NCI-H1092 (cell line): ENCODE results near the gene CDK5RAP2.
"Not testable (repeated sequence)": the region's sequence is repeated elsewhere in the genome, so short reads cannot be mapped to it uniquely, and the experiment has no call there.

ENCODE experiments used
- DNase-seq: peaks from one replicate; lab custom pipeline; 2025; lab: John Stamatoyannopoulos, UW

Gene CDK5RAP2

DNA sequence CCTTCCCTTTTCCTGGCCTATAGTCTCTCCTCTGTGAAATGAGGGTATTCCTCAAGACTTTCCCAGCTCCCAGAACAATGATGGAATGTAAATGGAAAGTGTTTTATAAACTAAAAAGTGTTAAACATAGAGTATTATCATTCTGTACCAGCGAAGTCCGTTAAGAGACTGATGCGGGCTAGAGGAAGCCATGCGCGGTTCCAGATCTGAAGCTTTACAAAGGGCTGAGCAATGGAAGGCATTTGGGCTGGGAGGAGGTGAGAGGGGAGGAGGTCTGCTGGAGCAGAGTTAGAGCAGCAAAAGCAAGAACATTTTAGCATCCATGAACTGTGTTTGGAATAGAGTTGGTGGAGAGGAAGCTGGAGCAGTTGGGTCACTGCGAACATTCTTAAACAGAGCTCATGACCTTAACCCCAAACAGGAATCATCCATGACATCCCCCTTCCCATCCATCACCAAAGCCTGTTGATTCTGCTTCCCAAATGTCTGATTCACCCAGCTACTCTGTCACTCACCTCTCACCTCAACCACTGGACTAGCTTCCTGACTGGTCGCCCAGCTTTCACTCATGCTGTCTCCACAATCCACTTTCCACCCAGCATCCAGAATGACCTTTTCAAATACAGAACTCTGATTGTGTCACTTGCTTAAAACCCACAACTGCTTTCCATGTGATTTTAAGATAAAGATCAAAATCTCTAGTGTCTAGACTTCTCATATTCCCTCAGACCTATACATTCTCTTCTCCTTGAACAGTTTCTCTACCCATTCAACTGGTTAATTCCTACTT lies 37.1 kb downstream of the CDK5RAP2 start:
- no peak for DNase-seq

- no peak for DNase-seq
Observed at GRCh38 chr9:120541921-120542320, 38.0 kb downstream of the CDK5RAP2 start.

DNA sequence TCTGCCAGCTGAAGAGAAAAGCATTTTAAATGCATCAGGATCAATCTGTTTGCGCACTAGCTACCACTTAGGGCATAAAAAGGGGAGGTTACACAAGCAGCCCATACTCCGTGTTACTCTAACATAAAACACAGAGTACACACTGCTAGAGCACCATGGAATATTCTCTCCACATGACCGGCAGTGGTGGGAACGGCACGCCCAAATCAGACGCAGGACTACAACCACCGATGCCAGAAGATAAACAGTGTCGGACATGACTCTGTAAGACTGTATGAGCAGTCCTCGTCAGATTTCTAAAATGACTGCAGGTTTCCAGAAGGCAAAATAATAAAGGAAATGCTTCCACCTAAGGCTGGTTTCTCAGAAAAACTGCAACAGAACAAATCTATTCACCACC lies 40.0 kb downstream of the CDK5RAP2 start:
- no peak for DNase-seq

DNA sequence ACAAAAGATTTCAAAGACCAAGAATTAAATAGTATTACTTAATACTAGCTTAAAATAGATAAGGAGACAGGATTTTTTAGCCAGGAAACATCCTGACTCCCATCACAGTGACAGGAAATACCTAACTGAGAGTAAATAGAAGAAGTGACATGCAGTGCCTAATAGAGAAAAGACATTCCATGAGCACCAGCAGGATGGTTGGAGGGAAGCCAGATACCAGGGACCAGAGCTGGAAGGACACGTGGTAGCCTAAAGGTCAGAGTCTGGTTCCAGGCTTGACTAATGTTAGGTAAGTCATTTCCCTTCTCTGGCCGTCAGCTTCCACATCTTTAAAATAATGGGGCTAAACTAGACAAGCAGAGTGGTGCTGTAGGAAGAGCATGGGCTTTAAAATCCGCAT lies 41.6 kb downstream of the CDK5RAP2 start:
- DNase-seq: no peak

- DNase-seq: no peak
Observed at GRCh38 chr9:120536949-120537640, 42.9 kb downstream of the CDK5RAP2 start.

DNA sequence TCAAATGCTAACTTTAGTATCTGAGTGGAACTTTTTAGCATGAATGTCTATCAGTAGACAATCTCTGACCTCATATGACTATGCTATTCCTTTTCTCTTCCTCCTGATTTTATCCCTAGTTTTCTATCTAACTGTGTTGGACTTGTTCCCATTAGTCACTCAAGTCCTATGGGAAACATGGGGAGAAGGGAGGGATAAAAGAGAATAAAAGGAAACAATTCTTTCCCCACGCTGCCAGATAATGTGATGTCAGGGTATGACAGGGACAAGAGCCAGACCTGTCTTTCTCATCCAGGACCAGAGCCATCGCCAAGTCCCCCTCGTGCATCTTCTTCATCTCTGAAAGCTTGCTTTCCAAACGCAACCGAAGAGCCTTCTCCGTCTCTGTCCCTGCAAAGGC lies 43.9 kb downstream of the CDK5RAP2 start:
- no peak for DNase-seq

- no peak for DNase-seq
Observed at GRCh38 chr9:120534266-120534665, 45.7 kb downstream of the CDK5RAP2 start.

- no peak for DNase-seq
Observed at GRCh38 chr9:120532891-120533290, 47.1 kb downstream of the CDK5RAP2 start.

GRCh38 chr9:120532475-120532874 lies 47.5 kb downstream of the CDK5RAP2 start:
- DNase-seq: no peak

DNA sequence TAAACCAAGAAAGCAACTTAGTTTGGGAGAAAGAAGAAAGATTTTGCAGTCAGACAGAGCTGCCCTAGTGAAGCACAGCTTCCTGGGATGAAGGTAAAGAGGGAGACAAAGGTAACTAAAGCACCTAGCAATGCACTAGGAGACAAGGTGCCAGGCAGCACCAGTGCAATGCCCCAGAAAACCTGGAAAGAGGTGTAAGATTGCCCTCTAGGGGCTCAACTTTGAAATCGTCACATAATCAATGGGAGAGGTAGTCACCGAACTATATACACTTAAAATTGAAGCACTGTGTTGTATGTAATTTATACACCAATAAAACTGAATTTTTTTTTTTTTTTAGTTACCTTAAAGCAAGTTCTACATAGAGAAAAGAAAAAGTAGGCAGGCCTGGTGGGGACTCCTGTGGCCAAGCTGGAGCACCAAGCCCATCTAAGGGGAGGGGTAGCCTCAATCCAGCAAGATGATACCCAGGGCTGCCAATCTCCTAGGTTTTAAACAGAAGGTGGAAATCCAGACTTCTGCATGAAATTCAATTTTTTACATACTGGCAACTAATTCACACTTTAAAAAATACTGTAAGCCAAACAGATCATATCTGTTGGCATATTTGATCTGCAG lies 48.2 kb downstream of the CDK5RAP2 start:
- DNase-seq: peak; percentile 41

DNA sequence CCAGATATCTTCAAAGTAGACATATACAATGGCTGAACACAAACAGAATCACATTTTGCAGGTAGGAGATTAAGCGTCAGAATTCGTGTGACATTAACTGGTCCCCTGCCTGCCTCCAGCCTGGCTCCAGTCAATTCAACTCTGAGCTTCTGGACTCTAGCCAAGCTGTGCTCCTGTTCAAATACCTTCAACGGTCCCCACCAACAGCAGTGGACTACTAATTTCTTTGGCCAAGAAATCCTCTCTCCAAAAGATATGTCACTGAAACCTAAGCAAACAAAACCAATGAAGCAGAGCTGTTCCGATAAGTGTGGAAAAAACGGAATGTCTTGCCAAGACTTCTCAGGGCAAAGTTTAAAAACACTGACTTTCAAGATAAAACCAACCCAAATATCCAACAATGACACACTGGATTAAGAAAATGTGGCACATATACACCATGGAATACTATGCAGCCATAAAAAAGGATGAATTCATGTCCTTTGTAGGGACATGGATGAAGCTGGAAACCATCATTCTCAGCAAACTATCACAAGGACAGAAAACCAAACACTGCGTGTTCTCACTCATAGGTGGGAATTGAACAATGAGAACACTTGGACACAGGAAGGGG lies 49.6 kb downstream of the CDK5RAP2 start:
- not testable (repeated sequence) for DNase-seq

DNA sequence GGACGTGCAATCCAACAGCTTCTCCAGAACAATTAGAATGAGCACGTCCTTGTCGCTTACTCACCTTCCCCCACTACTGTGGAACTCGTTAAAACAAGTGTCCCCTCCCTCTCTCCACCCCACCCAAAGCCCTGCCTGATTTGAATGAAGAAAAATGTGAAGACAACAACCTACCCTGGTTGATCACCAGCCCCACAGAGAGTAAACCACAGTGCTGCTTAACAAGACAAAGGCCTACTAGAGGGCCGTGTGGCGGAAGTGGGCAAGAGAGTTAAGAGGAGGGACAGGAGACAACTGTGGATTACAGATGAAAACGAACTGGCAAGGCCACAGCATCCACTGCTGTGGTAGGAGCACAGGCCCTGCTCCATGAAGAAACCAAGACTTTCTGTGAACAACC lies 51.1 kb downstream of the CDK5RAP2 start:
- DNase-seq: no peak

DNA sequence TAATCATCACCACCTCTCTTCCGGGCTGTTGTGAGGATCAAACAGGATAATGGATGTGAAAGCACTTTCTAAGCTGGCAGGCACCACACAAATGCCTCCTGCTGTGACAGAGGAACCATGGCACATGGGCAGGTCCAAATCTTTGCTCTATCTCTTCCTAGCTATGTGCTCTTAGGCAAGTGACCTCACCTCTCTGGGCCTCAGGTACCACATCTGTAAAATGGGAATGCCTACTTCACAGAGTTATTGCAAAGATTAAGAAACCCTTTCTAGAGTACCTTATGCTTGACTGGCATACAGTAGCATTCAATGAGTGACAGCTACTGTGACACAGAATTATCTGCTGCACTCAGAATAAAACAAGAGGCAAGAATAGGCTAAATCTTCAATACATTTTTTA lies 51.6 kb downstream of the CDK5RAP2 start:
- DNase-seq: no peak

GRCh38 chr9:120526534-120526933 lies 53.4 kb downstream of the CDK5RAP2 start:
- no peak for DNase-seq

DNA sequence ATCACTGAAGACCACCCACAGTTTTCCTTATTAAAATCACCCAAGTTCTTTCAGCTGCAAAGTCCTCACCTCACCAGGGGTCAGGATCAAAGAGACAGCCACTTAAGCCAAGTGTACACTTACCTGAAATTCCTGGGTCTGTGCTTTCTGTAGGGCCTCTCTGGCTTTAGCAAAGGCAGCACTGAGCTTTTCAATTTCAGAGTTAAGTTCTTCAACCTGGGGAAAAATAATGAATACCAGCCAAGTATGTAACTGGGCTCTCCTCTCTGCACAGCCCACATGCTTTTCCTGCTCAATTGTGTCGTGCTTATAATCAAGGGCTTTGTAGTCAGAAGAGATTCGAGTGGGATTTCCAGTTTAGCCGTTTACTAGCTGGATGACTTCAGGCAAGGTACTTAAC lies 55.1 kb downstream of the CDK5RAP2 start:
- no peak for DNase-seq

DNA sequence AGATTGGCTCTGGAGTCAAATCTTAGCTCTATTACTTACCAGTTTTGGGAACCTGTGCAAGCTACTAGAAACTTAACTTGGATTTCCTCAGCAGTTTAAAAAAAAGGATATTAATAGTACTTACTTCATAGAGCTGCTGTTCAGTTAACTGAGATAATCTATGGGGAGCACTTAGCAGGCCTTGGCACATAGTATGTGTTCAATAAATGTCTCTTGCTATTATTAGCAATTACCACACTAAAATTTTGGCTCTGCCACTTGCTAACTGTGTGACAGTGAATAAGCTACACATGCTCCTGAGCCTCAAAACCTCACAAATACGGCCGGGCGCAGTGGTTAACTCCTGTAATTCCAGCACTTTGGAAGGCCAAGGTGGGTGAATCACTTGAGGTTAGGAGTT lies 55.9 kb downstream of the CDK5RAP2 start:
- no peak for DNase-seq

DNA sequence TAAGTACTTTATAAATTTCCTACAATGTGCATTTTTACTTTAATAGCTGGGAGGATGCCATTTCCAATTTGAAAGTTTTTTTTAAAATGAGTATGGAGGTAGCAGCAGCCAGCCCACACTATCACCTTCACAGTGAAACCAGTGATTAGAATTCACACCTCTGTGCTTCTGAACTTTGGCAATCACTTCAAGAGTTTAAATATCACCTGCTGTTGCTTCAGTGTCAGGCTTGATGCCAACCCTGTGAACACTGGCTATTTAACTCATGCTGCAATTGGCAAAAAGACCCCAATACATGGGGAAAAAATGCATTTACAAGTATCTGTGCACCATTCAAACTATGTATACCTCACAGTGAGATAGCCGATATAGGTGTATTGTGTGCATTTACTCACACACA lies 57.4 kb downstream of the CDK5RAP2 start:
- no peak for DNase-seq

GRCh38 chr9:120522032-120522431 lies 57.9 kb downstream of the CDK5RAP2 start:
- DNase-seq: no peak

DNA sequence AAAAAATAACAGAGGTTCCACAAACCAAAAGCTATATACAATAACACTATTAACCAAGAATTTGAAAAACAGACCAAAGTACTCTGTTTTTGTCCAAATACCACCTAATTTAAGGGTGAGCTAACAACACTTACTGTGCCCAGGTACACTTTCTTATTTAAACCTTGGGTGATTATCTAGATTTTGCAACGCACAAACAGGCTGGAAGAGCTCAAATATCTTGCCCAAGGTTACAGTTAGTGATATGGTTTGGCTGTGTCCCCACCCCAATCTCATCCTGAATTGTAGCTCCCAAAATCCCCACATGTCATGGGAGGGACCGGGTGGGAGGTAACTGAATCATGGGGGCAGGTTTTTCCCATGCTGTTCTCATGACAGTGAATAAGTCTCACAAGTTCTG lies 58.9 kb downstream of the CDK5RAP2 start:
- no peak for DNase-seq

DNA sequence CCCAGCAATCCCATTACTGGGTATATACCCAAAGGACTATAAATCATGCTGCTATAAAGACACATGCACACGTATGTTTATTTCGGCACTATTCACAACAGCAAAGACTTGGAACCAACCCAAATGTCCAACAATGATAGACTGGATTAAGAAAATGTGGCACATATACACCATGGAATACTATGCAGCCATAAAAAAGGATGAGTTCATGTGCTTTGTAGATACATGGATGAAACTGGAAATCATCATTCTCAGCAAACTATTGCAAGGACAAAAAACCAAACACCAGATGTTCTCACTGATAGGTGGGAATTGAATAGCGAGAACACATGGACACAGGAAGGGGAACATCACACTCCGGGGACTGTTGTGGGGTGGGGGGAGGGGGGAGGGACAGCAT lies 64.0 kb downstream of the CDK5RAP2 start:
- not testable (repeated sequence) for DNase-seq

DNA sequence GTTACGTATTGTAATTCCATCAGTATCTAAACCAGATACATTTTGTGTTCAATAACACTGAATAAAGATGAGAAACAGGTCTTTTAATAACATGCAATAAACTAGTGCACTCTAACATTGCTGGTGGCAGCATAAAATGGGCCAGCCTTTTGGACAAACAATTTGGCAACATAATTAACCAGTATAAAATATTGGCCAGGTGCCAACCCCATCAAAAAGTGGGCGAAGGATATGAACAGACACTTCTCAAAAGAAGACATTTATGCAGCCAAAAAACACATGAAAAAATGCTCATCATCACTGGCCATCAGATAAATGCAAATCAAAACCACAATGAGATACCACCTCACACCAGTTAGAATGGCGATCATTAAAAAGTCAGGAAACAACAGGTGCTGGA lies 64.5 kb downstream of the CDK5RAP2 start:
- not testable (repeated sequence) for DNase-seq

DNA sequence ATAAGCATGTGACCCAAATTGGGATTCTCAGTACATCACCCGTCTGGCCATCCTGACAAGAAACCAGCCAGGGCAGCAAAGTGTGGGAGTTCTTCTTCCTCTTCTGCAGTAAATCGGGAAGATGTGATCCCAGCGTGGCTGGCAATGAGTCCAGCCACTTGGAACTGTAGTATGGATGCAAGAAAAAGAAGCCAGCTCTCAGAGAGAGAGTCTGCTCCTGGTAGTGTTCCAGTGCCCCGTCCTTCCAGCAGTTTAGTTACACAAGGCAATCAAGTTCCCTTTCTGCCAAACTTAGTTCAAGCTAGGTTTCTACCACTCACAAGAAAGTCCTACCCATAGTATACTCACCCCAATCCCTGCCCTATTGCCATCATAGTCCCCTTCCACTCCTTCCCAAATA lies 65.6 kb downstream of the CDK5RAP2 start:
- DNase-seq: no peak
